Mesothelial cell of epicardium (in vitro differentiated cells): ENCODE results near the gene TRPM3. TPM values are rescaled to one million over a fixed set of nuclear protein-coding genes. Genes with fewer than 3 reads are reported as not detected.

ENCODE experiments used
- DNase-seq, 2 experiments: peaks; one replicate each; pipeline ENCODE4 v3.0.0; 2021; ENCODE audit warnings: low spot score in 2 of 2; ENCODE audit not compliant: unreplicated experiment in 2 of 2
- H3K27ac Mint-ChIP-seq: 2 replicates; pipeline ENCODE4 v1.8.0; 2021; ENCODE audit warnings: mixed read lengths
- H3K27me3 Mint-ChIP-seq: 2 replicates; pipeline ENCODE4 v1.8.0; 2021; ENCODE audit warnings: low read depth, mixed read lengths
- H3K36me3 Mint-ChIP-seq: 2 replicates; pipeline ENCODE4 v1.8.0; 2021; ENCODE audit warnings: mixed read lengths
- H3K4me1 Mint-ChIP-seq: 2 replicates; pipeline ENCODE4 v1.8.0; 2021; ENCODE audit warnings: mixed read lengths
- H3K4me3 Mint-ChIP-seq: 2 replicates; pipeline ENCODE4 v1.8.0; 2021; ENCODE audit warnings: mild to moderate bottlenecking, moderate library complexity, mixed read lengths
- H3K9me3 Mint-ChIP-seq: 2 replicates; pipeline ENCODE4 v1.8.0; 2021; ENCODE audit warnings: mixed read lengths
- CTCF ChIP-seq: fragments of 200-600 bp; sonication (generic); IDR thresholded peaks from one replicate; pipeline ENCODE4 v1.5.0; 2021; ENCODE audit warnings: antibody characterized with exemption; ENCODE audit not compliant: unreplicated experiment
- total RNA-seq: library from RNA; stranded (reverse); gene quantifications from 3 replicates; pipeline ENCODE4 v1.2.1, GENCODE V29; 2021

The TRPM3 gene
- total RNA-seq, 1 donor from 2014 or later, result 1.6 TPM

DNA sequence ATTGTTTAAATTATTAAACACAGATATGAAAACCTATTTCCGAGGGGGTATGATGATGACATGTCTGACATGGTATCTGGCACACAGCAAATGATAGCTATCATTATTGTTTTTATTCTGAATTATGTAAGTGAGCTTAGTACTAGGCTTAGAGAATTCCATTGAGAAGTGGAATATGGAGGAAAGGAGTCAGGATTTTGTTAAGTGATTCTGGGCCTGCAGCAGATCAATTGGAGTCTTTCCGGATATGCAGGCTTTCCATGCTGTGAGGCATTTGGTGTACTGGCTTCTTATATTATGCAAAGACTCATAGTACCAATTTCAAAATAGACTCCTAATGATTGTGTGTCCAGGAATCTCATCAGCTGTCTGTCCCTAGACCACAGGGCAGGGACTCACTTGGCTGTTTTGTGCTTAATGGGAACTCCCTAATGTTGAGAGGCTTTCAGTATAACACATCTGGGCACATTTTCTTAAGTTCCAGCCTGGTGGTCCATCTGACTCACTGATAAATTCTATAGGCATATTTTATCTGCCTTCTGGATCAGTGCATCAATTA, 527.0 kb downstream of the TRPM3 start:
- Mint-ChIP-seq H3K4me3 (no peak overlapping the region), H3K36me3 (no peaks in the 10 kb centered on the region), H3K4me1 (peaks cover 13% of the 10 kb centered on the region), H3K27me3 (no peaks in the 10 kb centered on the region), H3K9me3 (no peaks in the 10 kb centered on the region), H3K27ac (no peak overlapping the region)
- TF ChIP-seq CTCF, result no peak
- no peak for DNase-seq

DNA sequence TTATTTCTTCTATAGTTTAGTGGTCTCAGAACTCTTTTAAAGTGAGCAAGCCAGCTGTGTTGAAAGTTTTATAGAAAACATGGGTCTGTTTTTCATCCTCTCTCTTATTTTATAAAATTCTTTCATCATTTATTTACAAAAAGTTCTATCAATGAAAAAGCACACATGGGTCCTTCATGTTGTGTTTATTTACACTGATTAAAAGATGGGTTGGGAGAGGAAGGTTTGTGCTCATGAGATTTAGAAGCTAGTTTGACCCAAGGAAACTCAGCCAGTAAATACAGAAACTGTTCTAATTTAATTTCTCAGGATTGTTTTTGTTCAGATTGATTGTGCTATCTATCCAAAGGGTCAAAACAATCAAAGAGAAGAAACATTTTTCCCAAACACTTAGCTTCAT, 528.2 kb downstream of the TRPM3 start:
- Mint-ChIP-seq H3K36me3 (no peaks in the 10 kb centered on the region), H3K27ac (no peak overlapping the region), H3K4me3 (no peak overlapping the region), H3K27me3 (no peaks in the 10 kb centered on the region), H3K9me3 (no peaks in the 10 kb centered on the region), H3K4me1 (peaks cover 20% of the 10 kb centered on the region)
- DNase-seq, result no peak
- no peak for TF ChIP-seq CTCF

DNA sequence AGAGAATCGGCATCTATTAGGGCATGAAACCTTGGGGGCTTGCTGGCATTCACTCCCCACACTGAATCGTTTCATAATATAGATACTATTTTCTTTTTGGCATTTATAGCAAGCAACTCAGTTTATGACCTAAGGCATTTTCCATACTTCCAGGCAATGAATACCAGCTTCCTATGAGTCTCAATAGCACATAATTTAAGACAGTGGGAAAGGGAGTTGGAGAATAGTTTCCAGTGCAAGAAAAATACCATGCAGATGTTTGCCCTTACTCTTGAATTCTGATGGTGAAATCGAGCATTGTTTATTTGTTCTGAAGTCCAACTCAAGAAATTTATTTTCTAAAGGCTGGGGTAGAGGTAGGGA, 531.1 kb downstream of the TRPM3 start:
- Mint-ChIP-seq H3K4me1 (peaks cover 27% of the 10 kb centered on the region), H3K4me3 (no peak overlapping the region), H3K27me3 (no peaks in the 10 kb centered on the region), H3K27ac (no peak overlapping the region), H3K9me3 (no peaks in the 10 kb centered on the region), H3K36me3 (no peaks in the 10 kb centered on the region)
- no peak for TF ChIP-seq CTCF
- no peak for DNase-seq

DNA sequence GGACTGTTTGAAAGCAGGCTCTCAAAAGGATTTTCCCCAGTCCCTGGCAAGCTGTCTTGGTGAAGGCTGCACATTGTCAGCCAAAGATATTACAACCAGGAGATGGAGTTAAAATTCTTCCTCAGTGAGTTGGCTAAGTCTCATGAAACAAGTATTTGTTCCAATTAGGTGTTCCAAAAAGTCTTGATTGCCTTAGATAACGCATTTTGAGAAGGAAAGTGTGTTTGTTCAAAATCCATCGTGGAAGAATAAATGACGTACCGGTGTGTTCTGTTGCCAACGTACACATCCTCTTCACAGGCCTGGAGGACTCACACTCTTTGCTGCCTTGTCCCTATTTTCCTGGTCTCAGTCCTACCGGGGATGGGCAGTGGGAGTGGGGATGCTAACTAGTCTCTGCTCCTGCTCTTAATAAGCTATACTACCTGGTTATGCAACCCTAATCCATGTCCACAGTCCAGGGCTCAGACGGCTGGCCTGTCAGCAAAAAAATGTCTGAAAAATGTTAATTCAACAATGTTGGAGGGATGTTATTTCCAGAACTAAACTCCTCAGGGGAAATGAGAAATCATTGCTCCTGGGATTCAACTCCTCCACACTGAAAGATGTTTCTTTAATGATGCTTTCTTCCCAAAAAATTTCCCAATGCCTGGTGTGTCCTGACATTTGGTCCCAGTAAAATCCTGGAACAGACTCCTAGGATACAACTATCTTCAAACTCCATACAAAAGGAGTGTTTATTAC, 531.7 kb downstream of the TRPM3 start:
- Mint-ChIP-seq H3K27me3 (no peaks in the 10 kb centered on the region), H3K4me1 (peaks cover 25% of the 10 kb centered on the region), H3K36me3 (no peaks in the 10 kb centered on the region), H3K9me3 (no peaks in the 10 kb centered on the region), H3K27ac (peak overlapping the region; percentile 22), H3K4me3 (no peak overlapping the region)
- TF ChIP-seq CTCF, result no peak
- no peak for DNase-seq

DNA sequence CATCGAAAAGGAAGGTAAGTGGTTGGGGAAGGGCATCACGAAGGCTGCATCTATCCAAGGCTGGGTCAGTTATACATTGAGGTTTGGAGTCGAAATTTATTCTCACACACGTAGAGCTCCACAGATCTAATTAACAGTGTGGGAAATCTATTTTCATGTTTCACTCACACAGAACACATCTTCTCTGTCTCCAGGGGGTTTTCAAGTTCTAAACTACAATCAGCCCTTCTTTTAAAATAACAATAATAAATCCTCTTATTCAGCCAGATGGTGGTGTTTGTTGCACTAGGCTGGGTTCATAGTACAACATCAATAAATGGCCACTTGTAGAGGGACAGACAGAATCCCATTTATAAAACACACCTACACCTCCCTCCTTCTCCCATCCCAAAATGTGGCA, 532.4 kb downstream of the TRPM3 start:
- H3K27ac Mint-ChIP-seq, result peak overlapping the region; percentile 26
- H3K27me3 Mint-ChIP-seq, result no peaks in the 10 kb centered on the region
- no peak overlapping the region for H3K4me3 Mint-ChIP-seq
- peaks cover 25% of the 10 kb centered on the region for H3K4me1 Mint-ChIP-seq
- H3K9me3 Mint-ChIP-seq, result no peaks in the 10 kb centered on the region
- no peak for TF ChIP-seq CTCF
- no peak for DNase-seq
- H3K36me3 Mint-ChIP-seq, result no peaks in the 10 kb centered on the region
